Endometrial microvascular endothelial cells (primary cell): ENCODE measurements around the gene FITM1. TPM values are rescaled to one million over a fixed set of nuclear protein-coding genes. Genes with fewer than 3 reads are reported as not detected.

Experiments used
- in situ Hi-C: cut with HindIII; loops from 2 replicates; pipeline ENCODE4 v1.10.0; 2017; ENCODE audit warnings: low sequenced_read_pairs, low pct_unique_long_range_greater_than_20kb; ENCODE audit errors: inconsistent ontology term
- total RNA-seq: library from RNA; depleted of rRNA; stranded (reverse); fragments of >200 nt; gene quantifications from one replicate; pipeline ENCODE4 v1.2.3, GENCODE V29; 2015; ENCODE audit errors: inconsistent ontology term

Gene FITM1
- total RNA-seq, 1 donor from 2014 or later, result 3.3 TPM

- in situ Hi-C loops, result no loop called here
Observed at GRCh38 chr14:24149302-24149969, 19.0 kb downstream of the FITM1 start.

GRCh38 chr14:24150061-24150460 is 19.6 kb downstream of the FITM1 start:
- in situ Hi-C loops, result no loop called here

- in situ Hi-C loops, result no loop called here
Observed at GRCh38 chr14:24150567-24150966, 20.1 kb downstream of the FITM1 start.

GRCh38 chr14:24150993-24151392 is 20.5 kb downstream of the FITM1 start:
- in situ Hi-C loops, result no loop called here

GRCh38 chr14:24151404-24152080 is 21.1 kb downstream of the FITM1 start:
- in situ Hi-C loops, result no loop called here

- in situ Hi-C loops, result no loop called here
Observed at GRCh38 chr14:24155100-24155499, 24.6 kb downstream of the FITM1 start.

- in situ Hi-C loops, result no loop called here
Observed at GRCh38 chr14:24156840-24157239, 26.4 kb downstream of the FITM1 start.

GRCh38 chr14:24157331-24157730 is 26.9 kb downstream of the FITM1 start:
- in situ Hi-C loops, result no loop called here

GRCh38 chr14:24159777-24160498 is 29.5 kb downstream of the FITM1 start:
- in situ Hi-C loops, result no loop called here

- in situ Hi-C loops, result no loop called here
Observed at GRCh38 chr14:24160499-24160849, 30.0 kb downstream of the FITM1 start.

GRCh38 chr14:24160850-24161804 is 30.7 kb downstream of the FITM1 start, which contains the start of gene IRF9:
Gene IRF9, plus strand, starts transcription at chr14:24161265. Its CDS starts 880 bp downstream, at chr14:24162145.
- in situ Hi-C loops, result no loop called here

GRCh38 chr14:24162093-24162492 is 31.6 kb downstream of the FITM1 start:
- in situ Hi-C loops, result no loop called here

GRCh38 chr14:24164518-24164991 is 34.1 kb downstream of the FITM1 start:
- in situ Hi-C loops, result no loop called here

GRCh38 chr14:24165785-24166184 is 35.3 kb downstream of the FITM1 start:
- in situ Hi-C loops, result no loop called here

GRCh38 chr14:24167469-24168114 is 37.1 kb downstream of the FITM1 start:
- in situ Hi-C loops, result no loop called here

- in situ Hi-C loops, result no loop called here
Observed at GRCh38 chr14:24171422-24172260, 41.2 kb downstream of the FITM1 start, which contains the start of gene REC8. Gene REC8, plus strand, starts transcription at chr14:24172080. Its CDS starts 473 bp downstream, at chr14:24172553.

GRCh38 chr14:24172261-24172860 is 41.9 kb downstream of the FITM1 start:
- in situ Hi-C loops, result no loop called here
